ENCODE data around the gene OR4K5.

DNA sequence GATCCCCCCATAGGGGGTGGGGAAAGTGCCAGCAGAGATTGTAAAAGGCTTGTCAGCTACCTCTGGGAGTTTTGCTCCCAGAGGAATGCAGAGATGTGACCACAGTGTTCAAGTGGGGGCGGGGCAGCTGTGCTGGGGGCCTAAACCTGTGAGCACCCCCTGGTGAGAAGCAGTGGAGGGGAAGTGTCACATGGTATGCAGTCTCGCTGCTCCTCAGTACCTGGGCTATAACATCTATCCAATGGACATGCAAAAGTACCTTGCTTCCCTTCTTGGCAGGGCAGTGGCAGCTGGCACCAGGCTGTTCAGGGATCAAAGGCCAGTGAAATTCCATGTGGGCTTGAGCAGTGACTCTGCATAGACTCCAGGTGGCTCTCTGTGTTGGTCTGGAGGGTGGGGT, 25.1 kb upstream of the OR4K5 start:
- TF ChIP-seq, protein P1, sequence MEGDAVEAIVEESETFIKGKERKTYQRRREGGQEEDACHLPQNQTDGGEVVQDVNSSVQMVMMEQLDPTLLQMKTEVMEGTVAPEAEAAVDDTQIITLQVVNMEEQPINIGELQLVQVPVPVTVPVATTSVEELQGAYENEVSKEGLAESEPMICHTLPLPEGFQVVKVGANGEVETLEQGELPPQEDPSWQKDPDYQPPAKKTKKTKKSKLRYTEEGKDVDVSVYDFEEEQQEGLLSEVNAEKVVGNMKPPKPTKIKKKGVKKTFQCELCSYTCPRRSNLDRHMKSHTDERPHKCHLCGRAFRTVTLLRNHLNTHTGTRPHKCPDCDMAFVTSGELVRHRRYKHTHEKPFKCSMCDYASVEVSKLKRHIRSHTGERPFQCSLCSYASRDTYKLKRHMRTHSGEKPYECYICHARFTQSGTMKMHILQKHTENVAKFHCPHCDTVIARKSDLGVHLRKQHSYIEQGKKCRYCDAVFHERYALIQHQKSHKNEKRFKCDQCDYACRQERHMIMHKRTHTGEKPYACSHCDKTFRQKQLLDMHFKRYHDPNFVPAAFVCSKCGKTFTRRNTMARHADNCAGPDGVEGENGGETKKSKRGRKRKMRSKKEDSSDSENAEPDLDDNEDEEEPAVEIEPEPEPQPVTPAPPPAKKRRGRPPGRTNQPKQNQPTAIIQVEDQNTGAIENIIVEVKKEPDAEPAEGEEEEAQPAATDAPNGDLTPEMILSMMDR (IDR thresholded peaks at IDR 0.05; ENCODE audit: extremely low read depth in 1 of 2, insufficient read depth in 1 of 2, low read depth in 1 of 2, low read length in 2 of 2), result no peak
- TF ChIP-seq POLR2A (IDR thresholded peaks at IDR 0.05; ENCODE audit: low read depth, low read length), result no peak
- no peak for TF ChIP-seq MAX (IDR thresholded peaks at IDR 0.05; ENCODE audit: insufficient read depth, insufficient read length)
- TF ChIP-seq EZH2 (IDR thresholded peaks at IDR 0.05; ENCODE audit: borderline replicate concordance, low read depth, low read length, severe bottlenecking), result no peak

Data from endothelial cell of umbilical vein (primary cell).